Activated CD4-positive, alpha-beta T cell treated with anti-CD3 and anti-CD28 coated beads, Interleukin-10, Interleukin-2, amounts not matched to agents 100 ng/mL and 50 ng/mL, durations not matched to agents 16 hours and 8 hours (primary cell): ENCODE results near the gene VANGL2.
A peak's percentile ranks its signal among the peaks of the same experiment; 100 is the strongest.

Experiments used
- DNase-seq: peaks from one replicate; pipeline ENCODE4 v3.0.0-alpha.2; 2020

Gene VANGL2

GRCh38 chr1:160400223-160400645 lies at the start of gene VANGL2:
Gene VANGL2 (plus strand): TSS chr1:160400564. CDS start chr1:160415838, 15,274 bp downstream.
- peak; percentile 23 for DNase-seq

GRCh38 chr1:160351629-160352028 lies 48.7 kb upstream of the VANGL2 start:
- no peak for DNase-seq

GRCh38 chr1:160352555-160352954 lies 47.8 kb upstream of the VANGL2 start:
- DNase-seq: no peak

- DNase-seq: no peak
Measured at GRCh38 chr1:160353223-160353622, 47.1 kb upstream of the VANGL2 start.

DNA sequence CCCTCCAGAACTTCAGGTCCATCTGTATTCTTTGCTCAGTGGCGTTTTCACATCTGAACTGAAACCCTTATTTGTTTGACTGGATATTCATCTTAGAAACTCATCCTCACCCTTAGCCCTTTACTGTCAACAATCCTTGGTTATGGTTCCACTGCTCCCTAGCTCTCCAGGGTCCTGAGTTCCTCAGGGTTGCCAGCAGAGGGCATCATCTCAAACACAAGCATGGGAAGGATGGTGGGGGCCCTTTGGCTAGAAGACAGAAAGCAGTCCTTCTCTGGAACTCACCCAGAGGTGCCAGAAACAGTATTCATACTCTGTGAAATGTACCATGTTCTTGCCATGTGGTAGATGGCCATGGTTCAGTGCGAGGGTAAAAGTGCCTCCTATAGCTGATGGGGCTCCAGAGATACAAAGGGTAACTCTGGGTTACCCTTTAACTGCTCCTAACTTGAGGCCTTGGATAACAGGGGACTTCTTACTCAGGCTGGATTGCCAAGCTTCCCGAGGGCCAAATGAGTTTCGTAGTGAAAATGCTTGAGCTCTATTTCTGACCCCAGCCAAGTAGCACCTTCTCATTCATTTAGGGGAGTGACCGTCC lies 45.9 kb upstream of the VANGL2 start:
- peak; percentile 31 for DNase-seq

- no peak for DNase-seq
Measured at GRCh38 chr1:160357286-160358002, 42.9 kb upstream of the VANGL2 start.

DNA sequence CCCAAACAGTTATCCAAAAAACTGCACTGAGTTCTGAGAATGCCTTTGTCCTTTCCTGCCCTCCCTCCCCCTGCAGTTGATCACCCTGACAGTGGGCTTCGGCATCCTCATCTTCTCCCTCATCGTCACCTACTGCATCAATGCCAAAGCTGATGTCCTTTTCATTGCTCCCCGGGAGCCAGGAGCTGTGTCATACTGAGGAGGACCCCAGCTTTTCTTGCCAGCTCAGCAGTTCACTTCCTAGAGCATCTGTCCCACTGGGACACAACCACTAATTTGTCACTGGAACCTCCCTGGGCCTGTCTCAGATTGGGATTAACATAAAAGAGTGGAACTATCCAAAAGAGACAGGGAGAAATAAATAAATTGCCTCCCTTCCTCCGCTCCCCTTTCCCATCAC lies 42.3 kb upstream of the VANGL2 start:
- no peak for DNase-seq

- DNase-seq: no peak
Measured at GRCh38 chr1:160359559-160360226, 40.7 kb upstream of the VANGL2 start.

GRCh38 chr1:160360227-160360695 lies 40.1 kb upstream of the VANGL2 start:
- DNase-seq: no peak

GRCh38 chr1:160361199-160361598 lies 39.2 kb upstream of the VANGL2 start:
- no peak for DNase-seq

DNA sequence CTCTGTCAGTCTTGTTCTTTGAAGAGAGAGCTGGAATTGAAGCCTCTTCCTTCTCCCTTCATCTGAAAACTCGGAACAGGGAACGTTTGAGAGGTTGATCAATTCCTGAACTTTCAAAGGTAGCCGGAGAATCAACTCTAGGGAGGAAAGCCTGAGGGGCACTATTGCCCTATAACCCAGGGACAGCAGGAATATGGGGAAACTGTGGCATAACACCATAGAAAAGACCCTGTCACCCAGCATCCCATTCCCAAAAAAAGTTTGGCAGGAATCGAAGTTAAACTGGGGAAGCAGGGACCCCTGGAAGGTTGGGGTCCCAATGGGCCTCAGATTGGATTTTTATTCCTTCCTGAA lies 38.6 kb upstream of the VANGL2 start:
- DNase-seq: no peak

GRCh38 chr1:160362168-160362957 lies 38.0 kb upstream of the VANGL2 start:
- DNase-seq: no peak

DNA sequence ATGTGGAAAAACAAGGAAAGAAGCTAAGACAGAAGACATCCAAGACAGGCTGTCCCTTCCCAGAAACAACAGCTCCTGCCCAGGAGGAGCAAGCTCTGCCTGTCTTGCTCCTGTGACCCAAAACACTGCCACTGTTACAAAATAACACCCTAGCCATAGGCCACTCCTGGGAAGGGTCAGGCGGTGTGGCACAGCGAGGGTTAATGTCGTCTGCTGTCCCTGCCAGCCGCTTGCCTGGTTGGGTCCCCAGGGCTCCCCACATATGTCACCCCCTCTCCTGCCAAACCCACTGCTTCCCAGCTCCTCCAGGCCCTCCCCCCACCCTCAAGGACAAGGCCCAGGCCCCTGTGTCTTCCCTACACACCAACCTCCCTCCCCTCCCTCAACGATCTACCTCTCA lies 37.4 kb upstream of the VANGL2 start:
- DNase-seq: no peak

- no peak for DNase-seq
Measured at GRCh38 chr1:160363951-160364735, 36.2 kb upstream of the VANGL2 start.

GRCh38 chr1:160365325-160365724 lies 35.0 kb upstream of the VANGL2 start:
- no peak for DNase-seq

DNA sequence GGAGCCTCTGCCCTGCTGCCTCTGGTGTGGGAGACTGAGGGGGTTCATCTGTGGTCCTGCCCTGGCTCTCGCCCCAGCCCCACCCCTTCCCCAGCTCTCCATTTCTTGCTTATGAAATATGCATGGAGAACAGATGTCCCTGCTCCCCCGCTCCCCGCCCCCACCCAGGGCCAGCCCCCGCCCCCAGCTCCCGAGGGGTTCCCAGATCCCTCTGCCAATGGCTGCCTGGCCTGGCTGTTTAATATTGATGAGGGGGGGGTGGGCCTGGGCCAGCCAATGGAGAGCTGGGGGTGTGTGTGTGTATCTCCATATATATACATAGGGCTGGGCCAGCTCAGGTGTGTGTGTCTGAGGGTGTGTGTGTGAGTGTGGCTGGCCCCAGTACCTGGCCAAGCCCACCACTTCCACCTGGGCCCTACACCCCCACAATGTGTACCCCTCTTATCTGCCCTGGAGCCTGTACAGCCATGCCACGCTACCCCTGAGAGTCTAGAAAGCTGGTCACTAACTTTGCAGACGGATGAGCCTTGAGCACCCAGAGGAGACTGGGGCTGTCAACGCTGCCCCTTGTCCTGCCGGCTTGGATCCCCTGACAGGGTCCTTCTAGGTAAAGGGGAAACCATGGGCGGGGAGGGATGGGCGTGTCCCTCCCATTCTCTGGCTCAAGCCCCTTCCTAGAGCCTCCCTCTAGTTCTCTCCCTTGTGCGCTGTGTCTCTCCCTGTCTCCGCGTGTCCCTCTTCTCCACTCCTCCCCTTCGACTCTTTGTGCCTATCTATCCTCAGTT lies 33.4 kb upstream of the VANGL2 start, which contains the start of gene NHLH1:
Gene NHLH1 (plus strand): TSS at position 341 of the 785 bp plus-strand sequence. CDS start 3,661 bp downstream, outside the sequence.
- DNase-seq: no peak

- no peak for DNase-seq
Measured at GRCh38 chr1:160367516-160367900, 32.9 kb upstream of the VANGL2 start.

GRCh38 chr1:160367934-160368923 lies 32.1 kb upstream of the VANGL2 start:
- DNase-seq: no peak

- no peak for DNase-seq
Measured at GRCh38 chr1:160369087-160369486, 31.3 kb upstream of the VANGL2 start.
